Endothelial cell of umbilical vein (primary cell): Measurements from ENCODE around the gene KCNK1. TPM values are rescaled to one million over a fixed set of nuclear protein-coding genes. Genes with fewer than 3 reads are reported as not detected.

Experiments used
- BruUV-seq: library from RNA; stranded (reverse); fragments of 400-500 nt; replicated peaks from 2 replicates; lab custom pipeline; 2021; lab: Mats Ljungman, UMichigan
- CTCF ChIA-PET: fragments of 300-600, 350-600 bp; sonication (Branson Sonifier 250); formaldehyde crosslinking; loops from one replicate; lab custom pipeline; 2021; ENCODE audit warnings: antibody characterized with exemption, inconsistent platforms; lab: Charles Lee
- POLR2A ChIA-PET: fragments of 300-600, 350-600 bp; sonication (Branson Sonifier 250); formaldehyde crosslinking; loops from one replicate; lab custom pipeline; 2021; ENCODE audit warnings: antibody characterized with exemption, inconsistent platforms; lab: Charles Lee
- DNase-seq: peaks from one replicate; pipeline ENCODE4 v3.0.0-alpha.2; 2011; ENCODE audit warnings: low read depth, low spot score
- FAIRE-seq: peaks from 2 replicates; lab custom pipeline; 2011; peaks lifted over from hg19 to GRCh38; lab: Jason Lieb, UNC
- H2AFZ ChIP-seq: 2 replicates; pipeline ENCODE4 v1.6.0; 2012; ENCODE audit warnings: low read depth, low read length, control low read depth, inconsistent platforms
- H3K27ac ChIP-seq: 2 replicates; pipeline ENCODE4 v1.5.1; 2011; ENCODE audit warnings: low read depth, mild to moderate bottlenecking, control low read depth, low read length, moderate library complexity; ENCODE audit not compliant: insufficient read depth
- H3K27me3 ChIP-seq, 2 experiments: 2 replicates each; pipeline versions ENCODE4 v1.6.0 to v1.6.1; 2011; ENCODE audit warnings: low read length in 2 of 2, mixed read lengths in 1 of 2; ENCODE audit not compliant: control insufficient read depth in 2 of 2, insufficient read depth in 2 of 2
- H3K36me3 ChIP-seq, 2 experiments: 2 replicates in 1 of 2; 3 replicates in 1 of 2; pipeline ENCODE4 v1.5.1; 2011; ENCODE audit warnings: low read length in 2 of 2, mild to moderate bottlenecking in 1 of 2, moderate library complexity in 1 of 2; ENCODE audit not compliant: control insufficient read depth in 2 of 2, insufficient read depth in 2 of 2; ENCODE audit errors: extremely low read depth in 1 of 2
- H3K4me1 ChIP-seq: 3 replicates; pipeline ENCODE4 v1.5.1; 2011; ENCODE audit warnings: mild to moderate bottlenecking, low read length; ENCODE audit not compliant: control insufficient read depth, insufficient read depth; ENCODE audit errors: extremely low read depth
- H3K4me2 ChIP-seq: 2 replicates; pipeline ENCODE4 v1.6.1; 2011; ENCODE audit warnings: low read length, control low read depth, mixed read lengths; ENCODE audit not compliant: insufficient read depth
- H3K4me3 ChIP-seq, 3 experiments: fragments of 200-600 bp in 1 of 3; sonication (generic), shearing (Covaris generic) in 1 of 3; replicated peaks in 1 of 3; 2 replicates each; pipeline ENCODE4 v1.5.1; 2011 to 2016; ENCODE audit warnings: control low read depth in 3 of 3, low read length in 3 of 3, mild to moderate bottlenecking in 2 of 3, inconsistent platforms in 1 of 3, low read depth in 1 of 3, moderate library complexity in 1 of 3; ENCODE audit not compliant: insufficient read depth in 1 of 3
- H3K79me2 ChIP-seq: 2 replicates; pipeline ENCODE4 v1.6.0; 2012; ENCODE audit warnings: low read length, inconsistent platforms; ENCODE audit not compliant: control insufficient read depth, insufficient read depth
- H3K9ac ChIP-seq: replicated peaks from 2 replicates; pipeline ENCODE3; 2011; ENCODE audit warnings: low read length, control low read depth; ENCODE audit not compliant: insufficient read depth; ENCODE audit errors: extremely low read depth
- H3K9me1 ChIP-seq: replicated peaks from 3 replicates; pipeline ENCODE4 v1.6.0; 2011; ENCODE audit warnings: mild to moderate bottlenecking, low read length; ENCODE audit not compliant: control insufficient read depth, insufficient read depth; ENCODE audit errors: extremely low read depth
- H3K9me3 ChIP-seq: replicated peaks from 2 replicates; pipeline ENCODE4 v1.5.1; 2012; ENCODE audit warnings: low read length, inconsistent platforms; ENCODE audit not compliant: control insufficient read depth, insufficient read depth
- H4K20me1 ChIP-seq: replicated peaks from 2 replicates; pipeline ENCODE3; 2011; ENCODE audit warnings: mild to moderate bottlenecking, low read length; ENCODE audit not compliant: control insufficient read depth, insufficient read depth; ENCODE audit errors: extremely low read depth
- EZH2 ChIP-seq: IDR thresholded peaks from 2 replicates; pipeline ENCODE4 v1.6.1; 2012; ENCODE audit warnings: borderline replicate concordance, low read depth, mild to moderate bottlenecking, moderate library complexity, low read length, inconsistent platforms; ENCODE audit not compliant: severe bottlenecking
- FOS ChIP-seq: IDR thresholded peaks from 2 replicates; pipeline ENCODE4 v1.6.1; 2011; ENCODE audit warnings: mild to moderate bottlenecking, low read length, moderate library complexity, borderline replicate concordance; ENCODE audit not compliant: insufficient read depth
- GATA2 ChIP-seq: IDR thresholded peaks from 2 replicates; pipeline ENCODE4 v1.7.0; 2011; ENCODE audit warnings: low read depth, mild to moderate bottlenecking, moderate library complexity, mixed read lengths, low read length; ENCODE audit not compliant: insufficient read length, insufficient read depth
- JUN ChIP-seq: IDR thresholded peaks from 2 replicates; pipeline ENCODE4 v1.6.1; 2011; ENCODE audit warnings: borderline replicate concordance, low read depth; ENCODE audit not compliant: insufficient read length, insufficient read depth
- MYC ChIP-seq: IDR thresholded peaks from one replicate; pipeline ENCODE4 v1.6.1; 2011; ENCODE audit warnings: mild to moderate bottlenecking, low read depth, low read length
- POLR2A ChIP-seq: IDR thresholded peaks from 2 replicates; pipeline ENCODE4 v1.6.1; 2012; ENCODE audit warnings: low read depth, mild to moderate bottlenecking, control low read depth, low read length
- POLR2AphosphoS5 ChIP-seq: IDR thresholded peaks from 2 replicates; pipeline ENCODE4 v1.6.1; 2012; ENCODE audit warnings: low read depth, mild to moderate bottlenecking, control low read depth, low read length, moderate library complexity; ENCODE audit not compliant: insufficient read depth
- dilution Hi-C: fragments of 300-500 bp; cut with MboI; formaldehyde crosslinking; loops from one replicate; pipeline ENCODE4 v1.15.0; 2019; ENCODE audit warnings: low sequenced_read_pairs; ENCODE audit not compliant: extremely low pct_ligation_motif_present
- intact Hi-C: fragments of 100-400 bp; cut with micrococcal nuclease; formaldehyde crosslinking; loops from one replicate; pipeline ENCODE4 v1.10.0; 2022
- polyA plus RNA-seq, 4 experiments: library from polyadenylated mRNA; depleted of rRNA in 3 of 4; stranded (reverse) in 3 of 4; unstranded in 1 of 4; fragments of >200 nt; gene quantifications; 2 replicates each; pipeline versions ENCODE4 v1.2.1 to v1.2.3, GENCODE V29; 2011 to 2012; ENCODE audit warnings: missing spikeins in 1 of 4
- total RNA-seq: library from RNA; stranded (reverse); gene quantifications from 2 replicates; pipeline ENCODE4 v1.2.3, GENCODE V29; 2021
- TF ChIP-seq, protein P1 (sequence below): IDR thresholded peaks from 2 replicates; pipeline ENCODE4 v1.6.1; 2011; ENCODE audit not compliant: insufficient read depth, insufficient read length
- TF ChIP-seq, protein P2 (sequence below), 2 donors: IDR thresholded peaks; 1 replicate in 1 of 2; 2 replicates in 1 of 2; pipeline ENCODE4 v1.5.1; 2011; ENCODE audit warnings: low read length in 2 of 2, mild to moderate bottlenecking in 2 of 2, moderate library complexity in 2 of 2, control low read depth in 1 of 2, inconsistent platforms in 1 of 2, low read depth in 1 of 2; ENCODE audit not compliant: insufficient read depth in 1 of 2; ENCODE audit errors: extremely low read depth in 1 of 2

The KCNK1 gene
- total and polyA plus RNA-seq, 2 donors (not counting 3 experiments of a cell fraction or from before 2014, with no cell fraction given): 0.83 to 2.8 TPM

DNA sequence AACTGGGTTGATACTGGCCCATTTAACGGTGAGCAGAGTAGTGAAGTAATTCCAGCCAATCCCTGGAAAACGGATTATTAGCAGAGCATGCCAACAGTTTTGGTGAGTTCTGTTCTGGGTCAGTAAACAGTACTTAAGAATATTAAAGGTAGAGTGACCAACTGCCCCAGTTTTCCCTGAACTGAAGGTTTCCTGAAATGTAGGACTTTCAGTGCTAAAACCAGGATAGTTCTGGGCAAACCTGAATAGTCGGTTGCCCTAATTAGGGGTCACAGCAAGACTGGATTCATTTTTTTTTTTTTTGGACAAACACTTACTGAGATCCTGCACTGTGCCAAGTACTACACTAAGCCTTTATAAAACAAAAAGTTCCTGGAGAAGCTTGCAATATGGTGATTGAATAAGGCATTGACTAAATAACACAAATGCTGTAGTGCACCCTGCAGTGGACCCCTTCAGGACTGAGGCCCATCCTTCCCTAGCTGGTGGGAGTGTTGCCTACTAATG lies 75.9 kb downstream of the KCNK1 start:
- H3K36me3 ChIP-seq: no peaks in the 10 kb centered on the region
- no peak overlapping the region for H3K9ac ChIP-seq
- TF ChIP-seq, protein P1, sequence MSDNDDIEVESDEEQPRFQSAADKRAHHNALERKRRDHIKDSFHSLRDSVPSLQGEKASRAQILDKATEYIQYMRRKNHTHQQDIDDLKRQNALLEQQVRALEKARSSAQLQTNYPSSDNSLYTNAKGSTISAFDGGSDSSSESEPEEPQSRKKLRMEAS: no peak
- TF ChIP-seq JUN: no peak
- no peak for TF ChIP-seq EZH2
- no peak for TF ChIP-seq MYC
- TF ChIP-seq POLR2AphosphoS5: no peak
- no peaks in the 10 kb centered on the region for H3K9me3 ChIP-seq
- H3K4me1 ChIP-seq: no peaks in the 10 kb centered on the region
- H3K27ac ChIP-seq: no peak overlapping the region
- H4K20me1 ChIP-seq: no peaks in the 10 kb centered on the region
- ChIA-PET CTCF (no interaction called here), POLR2A (no interaction called here)
- DNase-seq: no peak
- H3K79me2 ChIP-seq: no peaks in the 10 kb centered on the region
- no peaks in the 10 kb centered on the region for H3K9me1 ChIP-seq
- H3K27me3 ChIP-seq: no peaks in the 10 kb centered on the region
- BruUV-seq: no TSS peak
- intact Hi-C loops: no loop called here
- H3K4me2 ChIP-seq: no peak overlapping the region
- no peak overlapping the region for H2AFZ ChIP-seq
- no peak overlapping the region for H3K4me3 ChIP-seq
- no peak for FAIRE-seq
- dilution Hi-C loops: no loop called here

DNA sequence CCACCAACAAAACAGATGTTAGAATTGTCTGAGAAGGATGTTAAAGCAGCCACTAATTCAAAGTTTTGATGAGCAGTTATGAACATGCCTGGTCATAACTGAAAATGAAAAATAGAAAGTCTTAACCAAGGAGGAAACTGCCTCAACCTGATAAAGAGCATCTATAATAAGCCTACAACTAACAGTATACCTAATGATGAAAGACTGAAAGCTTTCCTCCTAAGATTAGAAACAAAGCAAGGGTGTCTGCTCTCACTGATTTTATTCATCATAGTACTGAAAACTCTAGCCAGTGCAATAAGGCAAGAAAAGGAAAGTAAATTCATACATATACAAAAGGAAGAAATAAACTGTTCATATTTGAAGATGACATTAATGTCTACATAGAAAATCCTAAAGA lies 82.0 kb downstream of the KCNK1 start:
- Histone ChIP-seq H3K9ac (no peak overlapping the region), H3K27me3 (no peaks in the 10 kb centered on the region), H3K4me1 (no peaks in the 10 kb centered on the region), H3K36me3 (no peaks in the 10 kb centered on the region), H3K79me2 (no peaks in the 10 kb centered on the region), H4K20me1 (no peaks in the 10 kb centered on the region), H3K27ac (no peak overlapping the region), H3K9me3 (no peaks in the 10 kb centered on the region), H2AFZ (no peak overlapping the region), H3K9me1 (no peaks in the 10 kb centered on the region), H3K4me3 (no peak overlapping the region), H3K4me2 (no peak overlapping the region)
- no peak for TF ChIP-seq FOS
- no peak for TF ChIP-seq GATA2
- no peak for TF ChIP-seq EZH2
- no peak for TF ChIP-seq POLR2AphosphoS5
- no peak for TF ChIP-seq JUN
- no peak for TF ChIP-seq MYC
- TF ChIP-seq, protein P1: no peak
- TF ChIP-seq, protein P2, sequence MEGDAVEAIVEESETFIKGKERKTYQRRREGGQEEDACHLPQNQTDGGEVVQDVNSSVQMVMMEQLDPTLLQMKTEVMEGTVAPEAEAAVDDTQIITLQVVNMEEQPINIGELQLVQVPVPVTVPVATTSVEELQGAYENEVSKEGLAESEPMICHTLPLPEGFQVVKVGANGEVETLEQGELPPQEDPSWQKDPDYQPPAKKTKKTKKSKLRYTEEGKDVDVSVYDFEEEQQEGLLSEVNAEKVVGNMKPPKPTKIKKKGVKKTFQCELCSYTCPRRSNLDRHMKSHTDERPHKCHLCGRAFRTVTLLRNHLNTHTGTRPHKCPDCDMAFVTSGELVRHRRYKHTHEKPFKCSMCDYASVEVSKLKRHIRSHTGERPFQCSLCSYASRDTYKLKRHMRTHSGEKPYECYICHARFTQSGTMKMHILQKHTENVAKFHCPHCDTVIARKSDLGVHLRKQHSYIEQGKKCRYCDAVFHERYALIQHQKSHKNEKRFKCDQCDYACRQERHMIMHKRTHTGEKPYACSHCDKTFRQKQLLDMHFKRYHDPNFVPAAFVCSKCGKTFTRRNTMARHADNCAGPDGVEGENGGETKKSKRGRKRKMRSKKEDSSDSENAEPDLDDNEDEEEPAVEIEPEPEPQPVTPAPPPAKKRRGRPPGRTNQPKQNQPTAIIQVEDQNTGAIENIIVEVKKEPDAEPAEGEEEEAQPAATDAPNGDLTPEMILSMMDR (IDR thresholded peaks at IDR 0.05; ENCODE audit: extremely low read depth in 1 of 2, insufficient read depth in 1 of 2, low read depth in 1 of 2, low read length in 2 of 2): no peak
- TF ChIP-seq POLR2A: no peak
- POLR2A ChIA-PET: no interaction called here
- BruUV-seq: no TSS peak
- CTCF ChIA-PET: no interaction called here
- intact Hi-C loops: no loop called here
- DNase-seq (no peak), FAIRE-seq (no peak)
- dilution Hi-C loops: no loop called here
